K562 (cell line): ENCODE results near the gene CRTAP.

ENCODE experiments used
- CTCF ChIP-seq, 3 experiments: IDR thresholded peaks in 2 of 3; conservative IDR thresholded peaks in 1 of 3; 2 replicates each; pipeline ENCODE4 v1.5.1; 2011 to 2012; ENCODE audit warnings: low read length in 3 of 3, mild to moderate bottlenecking in 3 of 3, control low read depth in 2 of 3, improper control_type of control experiment in 1 of 3, inconsistent platforms in 1 of 3, low read depth in 1 of 3, mixed read lengths in 1 of 3, moderate library complexity in 1 of 3; ENCODE audit not compliant: insufficient read depth in 2 of 3
- FOXK1 ChIP-seq: sonication (generic); formaldehyde crosslinking; IDR thresholded peaks from 2 replicates; pipeline ENCODE4 v1.8.0; 2022; ENCODE audit warnings: missing genetic modification reagents, mild to moderate bottlenecking, borderline replicate concordance
- POLR2AphosphoS5 ChIP-seq: IDR thresholded peaks from 2 replicates; pipeline ENCODE4 v1.6.1; 2011; ENCODE audit warnings: mild to moderate bottlenecking, low read depth, low read length, moderate library complexity; ENCODE audit not compliant: control insufficient read depth, insufficient read depth
- TSC22D4 ChIP-seq: fragments of 450-650 bp; IDR thresholded peaks from 2 replicates; pipeline ENCODE4 v1.6.1; 2016; ENCODE audit warnings: missing genetic modification characterization, missing biosample characterization, control low read depth
- ZBTB8A ChIP-seq: fragments of 450-650 bp; IDR thresholded peaks from 2 replicates; pipeline ENCODE4 v1.6.1; 2018; ENCODE audit warnings: mild to moderate bottlenecking, moderate library complexity; ENCODE audit not compliant: partially characterized antibody
- ZNF146 ChIP-seq: IDR thresholded peaks from one replicate; pipeline ENCODE4 v1.6.1; 2018; ENCODE audit warnings: missing compliant biosample characterization; ENCODE audit not compliant: unreplicated experiment

GRCh38 chr3:33134026-33134625, 20.3 kb downstream of the CRTAP start:
- no peak for TF ChIP-seq ZNF146 (CRISPR knock-in tag)
- no peak for TF ChIP-seq ZBTB8A
- no peak for TF ChIP-seq TSC22D4
- no peak for TF ChIP-seq FOXK1 (CRISPR knock-in tag)
- TF ChIP-seq POLR2AphosphoS5: no peak
- TF ChIP-seq CTCF (IDR thresholded peaks at IDR 0.05 in 2 of 3, conservative IDR thresholded peaks at IDR 0.05 in 1 of 3; ENCODE audit: insufficient read depth in 2 of 3, low read depth in 1 of 3, low read length in 3 of 3): no peak
